Activated naive CD8-positive, alpha-beta T cell treated with anti-CD3 and anti-CD28 coated beads, Interleukin-2, amount 10 ng/mL, durations not matched to agents 7 days and 5 days (primary cell): ENCODE measurements around the gene PODNL1. TPM values are rescaled to one million over a fixed set of nuclear protein-coding genes. Genes with fewer than 3 reads are reported as not detected.

Experiments used
- ATAC-seq: fragments of 150-1000 bp; cut with Tn5 transposase; one replicate; pipeline ENCODE4 v1.10.0; 2021; ENCODE audit warnings: low read depth, moderate library complexity
- POLR2A ChIA-PET: fragments of 350-600 bp; sonication (Branson Sonifier 250); formaldehyde crosslinking; loops from one replicate; lab custom pipeline; 2021; ENCODE audit warnings: antibody characterized with exemption; lab: Charles Lee
- DNase-seq: peaks from one replicate; pipeline ENCODE4 v3.0.0; 2021
- H3K27ac Mint-ChIP-seq: one replicate; pipeline ENCODE4 v1.8.0; 2022; ENCODE audit warnings: mild to moderate bottlenecking, mixed read lengths
- H3K27me3 Mint-ChIP-seq: one replicate; pipeline ENCODE4 v1.8.0; 2022; ENCODE audit warnings: mild to moderate bottlenecking, moderate library complexity, mixed read lengths
- H3K36me3 Mint-ChIP-seq: one replicate; pipeline ENCODE4 v1.8.0; 2021; ENCODE audit warnings: mild to moderate bottlenecking, mixed read lengths
- H3K4me1 Mint-ChIP-seq: one replicate; pipeline ENCODE4 v1.8.0; 2021; ENCODE audit warnings: mixed read lengths
- H3K4me3 Mint-ChIP-seq: one replicate; pipeline ENCODE4 v1.8.0; 2022; ENCODE audit warnings: mild to moderate bottlenecking, moderate library complexity, mixed read lengths
- H3K9me3 Mint-ChIP-seq: one replicate; pipeline ENCODE4 v1.8.0; 2021; ENCODE audit warnings: mixed read lengths
- total RNA-seq, 2 experiments: library from RNA; stranded (reverse); gene quantifications; one replicate each; pipeline ENCODE4 v1.2.3, GENCODE V29; 2021

The PODNL1 gene, protein sequence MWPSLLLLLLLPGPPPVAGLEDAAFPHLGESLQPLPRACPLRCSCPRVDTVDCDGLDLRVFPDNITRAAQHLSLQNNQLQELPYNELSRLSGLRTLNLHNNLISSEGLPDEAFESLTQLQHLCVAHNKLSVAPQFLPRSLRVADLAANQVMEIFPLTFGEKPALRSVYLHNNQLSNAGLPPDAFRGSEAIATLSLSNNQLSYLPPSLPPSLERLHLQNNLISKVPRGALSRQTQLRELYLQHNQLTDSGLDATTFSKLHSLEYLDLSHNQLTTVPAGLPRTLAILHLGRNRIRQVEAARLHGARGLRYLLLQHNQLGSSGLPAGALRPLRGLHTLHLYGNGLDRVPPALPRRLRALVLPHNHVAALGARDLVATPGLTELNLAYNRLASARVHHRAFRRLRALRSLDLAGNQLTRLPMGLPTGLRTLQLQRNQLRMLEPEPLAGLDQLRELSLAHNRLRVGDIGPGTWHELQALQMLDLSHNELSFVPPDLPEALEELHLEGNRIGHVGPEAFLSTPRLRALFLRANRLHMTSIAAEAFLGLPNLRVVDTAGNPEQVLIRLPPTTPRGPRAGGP
- 1 to 10 TPM; 1.2 to 1.4 TPM for total RNA-seq

DNA sequence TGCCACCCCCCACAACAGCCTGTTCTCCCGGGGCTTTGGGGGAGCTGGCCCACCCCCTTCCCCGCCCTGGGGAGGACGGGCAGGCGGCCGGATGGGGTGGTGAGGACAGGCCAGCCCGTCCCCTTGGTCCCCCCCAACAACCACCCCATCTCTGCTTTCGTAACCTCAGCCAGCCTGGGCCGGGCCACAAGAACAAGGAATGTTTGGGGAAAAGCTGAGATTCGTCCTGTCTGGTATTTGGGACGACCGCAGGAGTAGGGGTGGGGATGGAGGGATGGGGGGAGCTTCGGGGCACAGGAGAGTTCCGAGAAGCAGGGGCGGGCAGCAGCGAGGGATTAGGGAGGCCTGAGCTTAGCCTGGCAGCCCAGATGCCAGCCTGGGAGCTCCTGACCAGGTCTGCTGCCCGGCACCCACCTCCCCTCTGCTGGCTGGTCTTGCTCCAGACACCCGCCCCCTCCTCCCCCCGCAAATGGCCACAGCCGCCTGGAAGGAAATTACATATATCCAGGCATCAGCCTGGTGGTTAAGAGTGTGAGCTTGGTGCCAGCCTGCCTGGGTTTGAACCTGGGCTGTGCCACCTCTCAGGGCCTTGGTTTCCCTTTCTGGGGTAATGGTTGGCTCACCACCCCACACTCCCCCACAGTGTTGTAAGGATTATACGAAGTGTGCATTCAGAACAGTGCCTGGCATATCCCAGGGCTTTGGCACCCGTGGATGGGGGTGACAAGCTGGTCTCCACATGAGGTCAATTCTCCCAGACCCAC, at the start of gene PODNL1:
PODNL1 (minus strand) TSS at position 117 of the 764 bp plus-strand sequence. CDS start 236 bp downstream, outside the sequence.
- Mint-ChIP-seq H3K36me3 (peaks cover 2% of the 10 kb centered on the region), H3K27ac (no peak within 1 kb of the TSS), H3K27me3 (peaks cover 11% of the 10 kb centered on the region), H3K9me3 (no peaks in the 10 kb centered on the region), H3K4me3 (no peak within 1 kb of the TSS), H3K4me1 (peaks cover 2% of the 10 kb centered on the region)
- no peak for ATAC-seq
- DNase-seq = no peak
- POLR2A ChIA-PET = interaction anchor here (0.8 kb wide), 1 partner anchor 68 kb away, joined by 3 read pairs; no protein-coding TSS in a partner anchor

DNA sequence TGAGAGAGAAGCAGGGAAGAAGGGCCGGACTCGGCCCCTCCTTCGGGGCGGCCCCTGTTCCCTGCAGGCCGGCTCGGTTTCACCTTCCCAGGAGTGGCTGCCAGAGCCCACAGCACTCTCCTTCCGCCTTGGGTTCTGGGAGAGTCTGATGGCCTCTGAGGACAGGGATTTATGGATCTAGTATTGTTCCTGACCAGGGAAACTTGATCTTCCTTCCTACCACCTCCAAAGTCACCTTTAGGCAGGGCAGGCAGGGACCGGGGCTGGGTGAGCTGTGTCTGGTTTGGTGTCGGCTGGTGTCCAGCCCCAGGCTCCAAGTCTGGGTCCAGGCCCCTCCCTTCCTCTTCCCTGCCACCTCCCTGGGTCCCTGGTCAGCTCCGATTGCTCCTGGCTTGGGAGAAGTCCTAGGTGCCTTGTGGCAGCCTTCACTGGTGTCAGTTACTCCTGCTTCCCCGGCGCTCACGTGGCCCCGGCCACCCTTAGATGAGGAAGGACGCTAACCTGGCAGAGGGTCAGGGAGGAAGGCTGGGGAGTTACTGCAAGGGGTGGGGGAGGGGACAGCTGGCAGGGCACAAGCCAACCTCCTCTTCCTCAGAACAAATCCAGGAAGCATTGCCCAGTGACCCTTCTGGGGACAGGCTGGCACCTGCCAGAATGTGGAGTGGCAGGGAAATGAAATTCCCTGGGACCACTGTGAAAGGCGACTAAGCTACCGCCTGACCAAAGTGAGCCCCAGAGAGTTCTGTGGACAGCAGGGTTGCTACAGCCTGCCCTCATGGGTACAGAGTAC, 49.1 kb upstream of the PODNL1 start:
- Mint-ChIP-seq H3K36me3 (peaks cover 15% of the 10 kb centered on the region), H3K4me1 (peaks cover 51% of the 10 kb centered on the region), H3K27me3 (no peaks in the 10 kb centered on the region), H3K4me3 (peak overlapping the region; percentile 69), H3K27ac (peak overlapping the region; percentile 98), H3K9me3 (no peaks in the 10 kb centered on the region)
- DNase-seq (peak; percentile 43), ATAC-seq (no peak)
- POLR2A ChIA-PET = interaction anchor here (0.6 to 14.2 kb wide), 12 partner anchors 8 to 814 kb away, joined by 3 to 262 read pairs (median 3); partner anchors contain the start of genes DCAF15, IL27RA and RFX1

DNA sequence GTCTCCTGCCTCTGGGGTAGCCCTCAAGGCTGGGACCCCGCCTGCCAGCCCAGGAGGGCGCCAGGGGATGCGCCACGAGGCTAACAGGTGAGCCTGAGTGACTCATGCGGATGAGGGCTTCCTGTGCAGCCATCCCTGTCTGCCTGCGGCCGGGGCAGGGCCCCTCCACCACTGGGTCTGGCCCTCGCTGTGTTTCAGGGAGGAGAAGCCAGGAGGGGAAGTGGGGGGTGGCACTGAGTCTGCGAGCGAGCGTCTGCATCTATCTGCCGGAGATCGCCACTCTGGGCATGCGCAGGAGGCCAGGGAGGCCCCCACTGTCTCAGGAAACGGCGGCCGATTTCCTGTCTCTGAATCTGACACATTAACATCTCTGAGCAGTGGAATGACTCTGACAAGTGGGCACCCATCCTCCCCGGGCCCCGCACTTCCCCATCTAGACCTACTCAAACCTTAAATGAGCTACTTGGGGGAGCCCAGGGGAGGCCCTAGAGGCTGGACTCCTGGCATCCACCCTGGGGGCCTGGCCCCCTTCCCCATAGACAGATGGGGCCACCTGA, 48.2 kb upstream of the PODNL1 start:
- Mint-ChIP-seq H3K4me1 (peaks cover 60% of the 10 kb centered on the region), H3K27ac (peak overlapping the region; percentile 98), H3K36me3 (peaks cover 11% of the 10 kb centered on the region), H3K9me3 (no peaks in the 10 kb centered on the region), H3K4me3 (peak overlapping the region; percentile 69), H3K27me3 (no peaks in the 10 kb centered on the region)
- ATAC-seq (peak; percentile 93), DNase-seq (peak; percentile 98)
- POLR2A ChIA-PET = interaction anchor here (0.6 to 14.2 kb wide), 8 partner anchors 9 to 126 kb away, joined by 3 to 262 read pairs (median 4); partner anchors contain the start of genes DCAF15, IL27RA and RFX1

- peaks cover 64% of the 10 kb centered on the region for H3K4me1 Mint-ChIP-seq
- H3K4me3 Mint-ChIP-seq = peak overlapping the region; percentile 69
- POLR2A ChIA-PET = interaction anchor here (0.9 to 14.2 kb wide), 9 partner anchors 9 to 103 kb away, joined by 3 to 262 read pairs (median 4); partner anchors contain the start of genes DCAF15, IL27RA and RFX1
- peaks cover 11% of the 10 kb centered on the region for H3K36me3 Mint-ChIP-seq
- DNase-seq (no peak), ATAC-seq (peak; percentile 5)
- H3K27me3 Mint-ChIP-seq = no peaks in the 10 kb centered on the region
- peak overlapping the region; percentile 98 for H3K27ac Mint-ChIP-seq
- H3K9me3 Mint-ChIP-seq = no peaks in the 10 kb centered on the region
These were observed 47.6 kb upstream of the PODNL1 start for GRCh38 chr19:13985771-13986347.

DNA sequence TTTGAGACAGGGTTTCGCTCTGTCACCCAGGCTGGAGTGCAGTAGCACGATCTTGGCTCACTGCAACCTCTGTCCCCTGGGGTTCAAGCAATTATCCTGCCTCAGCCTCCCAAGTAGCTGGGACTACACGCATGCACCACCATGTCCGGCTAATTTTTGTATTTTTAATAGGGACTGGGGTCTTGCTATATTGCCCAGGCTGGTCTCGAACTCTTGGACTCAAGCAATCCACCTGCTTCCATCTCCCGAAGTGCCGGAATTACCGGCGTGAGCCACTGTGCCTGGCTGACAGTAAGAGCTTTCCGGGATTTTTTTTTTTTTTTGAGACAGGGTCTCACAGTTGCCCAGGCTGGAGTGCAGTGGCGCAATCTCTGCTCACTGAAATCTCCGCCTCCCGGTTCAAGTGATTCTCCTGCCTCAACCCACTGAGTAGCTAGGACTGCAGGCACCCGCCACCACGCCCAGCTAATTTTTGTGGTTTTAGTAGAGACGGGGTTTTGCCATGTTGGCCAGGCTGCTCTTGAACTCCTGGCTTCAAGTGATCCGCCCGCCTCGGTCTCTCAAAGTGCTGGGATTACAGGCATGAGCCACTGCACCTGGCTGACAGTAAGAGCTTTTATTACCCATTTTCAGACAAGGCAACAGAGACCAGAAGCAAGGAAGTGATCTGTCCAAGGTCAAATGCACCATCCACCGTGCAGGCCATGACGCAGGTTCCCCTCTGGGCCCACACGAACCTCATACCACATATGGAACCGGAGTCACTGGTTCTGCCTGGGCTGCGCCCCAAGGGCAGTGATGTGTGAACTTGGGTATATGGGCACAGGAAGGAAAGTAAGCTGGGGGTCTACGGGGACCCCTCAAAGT, 46.9 kb upstream of the PODNL1 start:
- DNase-seq (peak; percentile 50), ATAC-seq (no peak)
- H3K27ac Mint-ChIP-seq = peak overlapping the region; percentile 98
- H3K4me1 Mint-ChIP-seq = peaks cover 68% of the 10 kb centered on the region
- peaks cover 11% of the 10 kb centered on the region for H3K36me3 Mint-ChIP-seq
- H3K4me3 Mint-ChIP-seq = peak overlapping the region; percentile 67
- no peaks in the 10 kb centered on the region for H3K27me3 Mint-ChIP-seq
- H3K9me3 Mint-ChIP-seq = no peaks in the 10 kb centered on the region
- POLR2A ChIA-PET = interaction anchor here (0.9 to 14.2 kb wide), 8 partner anchors 8 to 397 kb away, joined by 3 to 262 read pairs (median 4); partner anchors contain the start of genes DCAF15, IL27RA and RFX1

DNA sequence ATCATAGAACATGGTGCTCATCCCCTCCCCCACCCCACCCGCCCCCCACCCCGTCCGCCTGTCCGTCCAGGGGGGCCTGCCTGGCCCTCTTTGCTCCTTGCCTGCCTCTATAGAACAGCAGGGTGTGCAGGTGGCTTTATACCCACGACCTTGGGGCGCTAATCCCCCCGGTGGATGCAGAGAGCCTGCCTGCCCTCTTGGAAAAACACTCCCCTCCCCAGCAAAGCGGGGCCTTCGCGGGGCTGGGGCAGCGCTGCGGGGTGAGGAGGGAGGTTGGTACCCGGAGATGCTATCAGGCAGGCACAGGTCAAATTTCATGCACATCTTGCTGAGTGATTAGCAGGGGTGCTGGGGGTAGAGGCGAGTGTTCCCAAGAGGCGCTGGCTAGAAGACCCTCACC, 46.0 kb upstream of the PODNL1 start:
- H3K4me1 Mint-ChIP-seq = peaks cover 70% of the 10 kb centered on the region
- no peak for ATAC-seq
- peaks cover 8% of the 10 kb centered on the region for H3K36me3 Mint-ChIP-seq
- no peaks in the 10 kb centered on the region for H3K27me3 Mint-ChIP-seq
- no peak overlapping the region for H3K27ac Mint-ChIP-seq
- no peak overlapping the region for H3K4me3 Mint-ChIP-seq
- no peaks in the 10 kb centered on the region for H3K9me3 Mint-ChIP-seq
- DNase-seq = no peak
- POLR2A ChIA-PET = interaction anchor here (6.2 to 14.2 kb wide), 2 partner anchors 19 to 48 kb away, joined by 43 to 262 read pairs; partner anchors contain the start of genes IL27RA and RFX1

- Mint-ChIP-seq H3K27ac (peak overlapping the region; percentile 73), H3K9me3 (no peaks in the 10 kb centered on the region), H3K27me3 (no peaks in the 10 kb centered on the region), H3K36me3 (no peaks in the 10 kb centered on the region), H3K4me3 (peak overlapping the region; percentile 53), H3K4me1 (peaks cover 66% of the 10 kb centered on the region)
- no peak for ATAC-seq
- peak; percentile 53 for DNase-seq
- POLR2A ChIA-PET = interaction anchor here (1.0 to 14.2 kb wide), 2 partner anchors 12 to 20 kb away, joined by 3 to 262 read pairs; partner anchors contain the start of gene RFX1
These were observed 45.1 kb upstream of the PODNL1 start for GRCh38 chr19:13983213-13983889.

DNA sequence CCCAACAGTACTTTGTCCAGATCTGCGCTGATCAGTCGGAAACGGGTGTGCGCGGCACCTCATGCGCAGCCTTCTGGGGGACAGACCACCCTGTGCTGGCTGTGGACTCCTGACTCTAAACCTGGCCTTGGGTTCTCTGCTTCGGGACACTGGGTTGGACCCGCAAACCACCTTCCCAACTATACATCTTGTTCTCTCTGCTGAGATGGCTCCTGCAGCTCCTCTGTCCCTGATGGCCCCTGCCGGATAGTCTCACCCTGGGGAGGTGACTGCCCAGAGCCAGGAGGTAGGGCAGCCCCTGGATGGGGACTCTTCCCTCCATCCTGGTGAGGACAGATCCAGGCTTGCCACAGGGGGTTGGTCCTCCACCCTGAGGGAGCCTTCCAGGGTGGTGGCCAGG, 44.6 kb upstream of the PODNL1 start:
- Mint-ChIP-seq H3K4me3 (peak overlapping the region; percentile 53), H3K9me3 (no peaks in the 10 kb centered on the region), H3K4me1 (peaks cover 67% of the 10 kb centered on the region), H3K27ac (peak overlapping the region; percentile 73), H3K27me3 (no peaks in the 10 kb centered on the region), H3K36me3 (no peaks in the 10 kb centered on the region)
- POLR2A ChIA-PET = interaction anchor here (0.6 to 14.2 kb wide), 4 partner anchors 12 to 978 kb away, joined by 3 to 262 read pairs (median 10); partner anchors contain the start of genes IL27RA and RFX1
- no peak for DNase-seq
- ATAC-seq = no peak

DNA sequence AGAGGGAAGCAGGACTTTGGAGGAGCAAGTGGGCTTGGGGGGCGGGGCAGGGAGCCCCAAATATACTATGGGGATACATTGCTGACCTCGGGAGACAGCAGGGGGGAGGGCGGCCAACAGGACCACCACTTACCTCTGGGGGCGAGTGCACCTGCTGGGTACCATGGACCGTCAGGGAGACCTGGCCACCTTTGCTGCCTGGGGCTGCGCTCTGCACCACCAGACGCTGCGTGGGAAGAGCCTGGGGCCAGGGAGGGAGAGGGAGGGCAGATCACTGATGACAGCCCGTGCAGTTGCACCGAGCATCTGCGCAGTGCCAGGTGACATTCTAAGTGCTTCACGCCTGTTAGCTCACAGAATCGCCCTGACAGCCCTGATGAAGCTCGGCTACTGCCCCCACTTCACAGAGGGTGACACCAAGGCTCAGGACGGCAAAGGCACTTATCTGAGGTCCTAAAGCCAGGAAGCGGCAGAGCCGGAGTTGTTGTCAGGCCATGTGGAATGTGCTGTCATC, 43.8 kb upstream of the PODNL1 start:
- Mint-ChIP-seq H3K9me3 (no peaks in the 10 kb centered on the region), H3K4me3 (peak overlapping the region; percentile 59), H3K36me3 (no peaks in the 10 kb centered on the region), H3K27me3 (no peaks in the 10 kb centered on the region), H3K4me1 (peaks cover 61% of the 10 kb centered on the region), H3K27ac (peak overlapping the region; percentile 83)
- no peak for ATAC-seq
- peak; percentile 46 for DNase-seq
- POLR2A ChIA-PET = interaction anchor here (0.6 to 14.2 kb wide), 4 partner anchors 21 to 977 kb away, joined by 3 to 262 read pairs (median 10); partner anchors contain the start of genes IL27RA and RFX1

GRCh38 chr19:13981467-13981866, 43.2 kb upstream of the PODNL1 start:
- Mint-ChIP-seq H3K4me1 (peaks cover 57% of the 10 kb centered on the region), H3K27me3 (no peaks in the 10 kb centered on the region), H3K4me3 (peak overlapping the region; percentile 62), H3K36me3 (no peaks in the 10 kb centered on the region), H3K9me3 (no peaks in the 10 kb centered on the region), H3K27ac (peak overlapping the region; percentile 83)
- ATAC-seq (no peak), DNase-seq (peak; percentile 48)
- POLR2A ChIA-PET = interaction anchor here (0.5 to 14.2 kb wide), 7 partner anchors 8 to 55 kb away, joined by 3 to 262 read pairs (median 4); partner anchors contain the start of genes IL27RA and RFX1
